AG10803 (cell line): ENCODE measurements around the gene SSTR3.

Experiments
- DNase-seq: peaks from one replicate; pipeline ENCODE4 v3.0.0; 2010; ENCODE audit warnings: low read depth
- H3K4me3 ChIP-seq: 2 replicates; pipeline ENCODE4 v1.5.1; 2011; ENCODE audit warnings: mild to moderate bottlenecking, low read length, control low read depth
- CTCF ChIP-seq: conservative IDR thresholded peaks from 2 replicates; pipeline ENCODE4 v1.5.1; 2011; ENCODE audit warnings: mild to moderate bottlenecking, low read length, control low read depth, inconsistent platforms

Gene SSTR3

GRCh38 chr22:37218771-37219411 lies 6.6 kb upstream of the SSTR3 start:
- no peak overlapping the region for H3K4me3 ChIP-seq
- DNase-seq, result no peak
- no peak for TF ChIP-seq CTCF

GRCh38 chr22:37218399-37218770 lies 6.1 kb upstream of the SSTR3 start:
- no peak for TF ChIP-seq CTCF
- H3K4me3 ChIP-seq, result no peak overlapping the region
- no peak for DNase-seq

- TF ChIP-seq CTCF, result no peak
- H3K4me3 ChIP-seq, result no peak overlapping the region
- DNase-seq, result no peak
Observed at GRCh38 chr22:37215890-37216289, 3.6 kb upstream of the SSTR3 start.

GRCh38 chr22:37214731-37215030 lies 2.4 kb upstream of the SSTR3 start:
- no peak for DNase-seq
- H3K4me3 ChIP-seq, result no peak overlapping the region
- no peak for TF ChIP-seq CTCF

- no peak for TF ChIP-seq CTCF
- no peak for DNase-seq
- H3K4me3 ChIP-seq, result no peak overlapping the region
Observed at GRCh38 chr22:37213941-37214730, 1.9 kb upstream of the SSTR3 start.

GRCh38 chr22:37213218-37213855 lies 1.1 kb upstream of the SSTR3 start:
- no peak overlapping the region for H3K4me3 ChIP-seq
- TF ChIP-seq CTCF, result no peak
- no peak for DNase-seq

- DNase-seq, result no peak
- no peak for TF ChIP-seq CTCF
Observed at GRCh38 chr22:37211866-37212173, 457 bp downstream of the SSTR3 start.

More at GRCh38 chr22:37211866-37212173, 457 bp downstream of the SSTR3 start:
- H3K4me3 ChIP-seq, result no peak overlapping the region
